ENCODE results near the gene WNT2B.
"Not testable (repeated sequence)": the region's sequence is repeated elsewhere in the genome, so short reads cannot be mapped to it uniquely, and the experiment has no call there.

- TF ChIP-seq CTCF (optimal IDR thresholded peaks at IDR 0.05 in 1 of 3, IDR thresholded peaks at IDR 0.05 in 1 of 3, conservative IDR thresholded peaks at IDR 0.05 in 1 of 3; ENCODE audit: extremely low read depth in 1 of 3, insufficient read depth in 2 of 3, low read length in 3 of 3); EZH2 (IDR thresholded peaks at IDR 0.05; ENCODE audit: low read length): not testable (repeated sequence)
These were observed 21.1 kb upstream of the WNT2B start for GRCh38 chr1:112487686-112488085.

Measured in keratinocyte (primary cell).